BJ (cell line): ENCODE measurements around the gene PPM1A. TPM values are rescaled to one million over a fixed set of nuclear protein-coding genes. Genes with fewer than 3 reads are reported as not detected.

Experiments used
- CTCF ChIA-PET: fragments of 350-600 bp; formaldehyde crosslinking; extraction: SDS; loops from one replicate; lab custom pipeline; 2021; ENCODE audit warnings: antibody characterized with exemption, inconsistent platforms; lab: Yijun Ruan, JAX
- POLR2A ChIA-PET: fragments of 300-600 bp; sonication (Branson Sonifier 250); formaldehyde crosslinking; extraction: SDS; loops from one replicate; lab custom pipeline; 2021; ENCODE audit warnings: antibody characterized with exemption; lab: Charles Lee
- DNase-seq: peaks from one replicate; pipeline ENCODE4 v3.0.0-alpha.2; 2011; ENCODE audit warnings: low read depth
- H3K27me3 ChIP-seq: 2 replicates; pipeline ENCODE4 v1.6.0; 2011; ENCODE audit warnings: low read length; ENCODE audit not compliant: control insufficient read depth, insufficient read depth
- H3K36me3 ChIP-seq: 2 replicates; pipeline ENCODE4 v1.5.1; 2011; ENCODE audit warnings: low read length; ENCODE audit not compliant: control insufficient read depth, insufficient read depth
- H3K4me3 ChIP-seq: 2 replicates; pipeline ENCODE4 v1.5.1; 2011; ENCODE audit warnings: low read depth, mild to moderate bottlenecking, control low read depth, low read length
- CTCF ChIP-seq: IDR thresholded peaks from 2 replicates; pipeline ENCODE4 v1.5.1; 2011; ENCODE audit warnings: low read depth, mild to moderate bottlenecking, control low read depth, inconsistent platforms, low read length, moderate library complexity; ENCODE audit not compliant: insufficient read depth
- polyA plus RNA-seq: library from polyadenylated mRNA; depleted of rRNA; stranded (reverse); fragments of >200 nt; gene quantifications from 2 replicates; pipeline ENCODE4 v1.2.3, GENCODE V29; 2011; rRNA removed

Gene PPM1A
- polyA plus RNA-seq, 1 experiment = 18.5 TPM

- no peaks in the 10 kb centered on the region; the same call in 1 of the 2 replicates for H3K27me3 ChIP-seq
- ChIA-PET CTCF (interaction anchor here (1.6 kb wide), 1 partner anchor 13 kb away, joined by 6 read pairs; no protein-coding TSS in a partner anchor), POLR2A (no interaction called here)
- TF ChIP-seq CTCF = no peak
- H3K4me3 ChIP-seq = no peak overlapping the region
- no peaks in the 10 kb centered on the region for H3K36me3 ChIP-seq
- DNase-seq = no peak
Observed at GRCh38 chr14:60344751-60345150, 95.7 kb downstream of the PPM1A start.

- POLR2A ChIA-PET = no interaction called here
- Histone ChIP-seq H3K36me3 (no peaks in the 10 kb centered on the region), H3K27me3 (no peaks in the 10 kb centered on the region; the same call in 1 of the 2 replicates), H3K4me3 (no peak overlapping the region)
- TF ChIP-seq CTCF = no peak
- DNase-seq = no peak
- CTCF ChIA-PET = interaction anchor here (0.7 to 1.6 kb wide), 2 partner anchors 15 to 939 kb away, joined by 3 to 5 read pairs; no protein-coding TSS in a partner anchor
Observed at GRCh38 chr14:60346706-60347105, 97.7 kb downstream of the PPM1A start.

- TF ChIP-seq CTCF = no peak
- no peak overlapping the region for H3K4me3 ChIP-seq
- ChIA-PET CTCF (interaction anchor here (0.6 to 4.2 kb wide), 5 partner anchors 9 to 937 kb away, joined by 3 to 25 read pairs (median 11); no protein-coding TSS in a partner anchor), POLR2A (no interaction called here)
- H3K36me3 ChIP-seq = no peaks in the 10 kb centered on the region
- DNase-seq = no peak
- no peaks in the 10 kb centered on the region; the same call in 1 of the 2 replicates for H3K27me3 ChIP-seq
Observed at GRCh38 chr14:60348211-60348610, 99.2 kb downstream of the PPM1A start.

Other genes with a start within 250 kb of the PPM1A start
- gene PCNX4, start 157.3 kb upstream of the PPM1A start, polyA plus RNA-seq = 22.0 and 36.3 TPM in 2 replicates
- 38.0 and 43.3 TPM in 2 replicates for gene DHRS7, start 83.8 kb upstream of the PPM1A start, polyA plus RNA-seq
- not detected in 2 replicates for gene C14orf39, start 236.8 kb downstream of the PPM1A start, polyA plus RNA-seq